NB4 (cell line): Measurements from ENCODE around the gene MRPL14.

ENCODE experiments used
- DNase-seq: peaks from one replicate; pipeline ENCODE4 v3.0.0; 2010; ENCODE audit warnings: low read depth
- H3K4me3 ChIP-seq: one replicate; pipeline ENCODE4 v1.5.1; 2011; ENCODE audit warnings: mild to moderate bottlenecking, low read depth, low read length, moderate library complexity
- CTCF ChIP-seq: IDR thresholded peaks from one replicate; pipeline ENCODE4 v1.5.1; 2012; ENCODE audit warnings: low read depth, low read length
- MAX ChIP-seq: IDR thresholded peaks from 2 replicates; pipeline ENCODE4 v1.6.1; 2011; ENCODE audit warnings: low read depth, low read length
- MYC ChIP-seq: IDR thresholded peaks from 2 replicates; pipeline ENCODE4 v1.6.1; 2011; ENCODE audit warnings: low read depth, low read length
- POLR2A ChIP-seq: IDR thresholded peaks from 2 replicates; pipeline ENCODE4 v1.6.1; 2011; ENCODE audit warnings: mild to moderate bottlenecking; ENCODE audit not compliant: insufficient read length; ENCODE audit errors: extremely low read depth

Gene MRPL14

GRCh38 chr6:44117397-44118128, 9.7 kb downstream of the MRPL14 start:
- DNase-seq = no peak
- TF ChIP-seq POLR2A (no peak), MYC (no peak), MAX (no peak)
- H3K4me3 ChIP-seq = no peak overlapping the region

- H3K4me3 ChIP-seq = no peak overlapping the region
- TF ChIP-seq MAX (no peak), POLR2A (no peak), MYC (no peak), CTCF (no peak)
- no peak for DNase-seq
These were observed 10.4 kb downstream of the MRPL14 start for GRCh38 chr6:44116641-44117382.

GRCh38 chr6:44115866-44116265, 11.4 kb downstream of the MRPL14 start:
- TF ChIP-seq MYC (no peak), MAX (no peak), CTCF (no peak), POLR2A (no peak)
- H3K4me3 ChIP-seq = no peak overlapping the region
- DNase-seq = no peak

DNA sequence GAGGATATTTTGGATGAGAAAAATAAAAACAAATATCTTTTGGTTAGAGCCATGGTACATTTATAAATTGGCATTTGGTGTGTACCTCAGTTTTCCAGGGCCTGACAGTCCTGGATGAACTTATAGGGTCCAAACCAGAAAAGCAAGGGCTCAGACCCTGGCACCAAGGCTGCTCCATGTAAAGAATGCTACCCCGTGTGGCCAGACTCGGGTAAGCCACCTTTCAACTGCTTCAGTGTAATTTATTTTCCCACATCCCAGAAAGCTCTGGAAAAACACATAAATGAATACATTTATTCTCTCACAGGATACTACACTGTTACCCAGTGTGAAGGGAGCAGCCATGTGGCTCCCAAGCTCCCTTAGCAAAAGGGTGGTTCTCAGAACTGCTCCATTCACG, 13.8 kb downstream of the MRPL14 start:
- TF ChIP-seq MYC (no peak), CTCF (peak; percentile 19)
- H3K4me3 ChIP-seq = no peak overlapping the region
- no peak for DNase-seq

DNA sequence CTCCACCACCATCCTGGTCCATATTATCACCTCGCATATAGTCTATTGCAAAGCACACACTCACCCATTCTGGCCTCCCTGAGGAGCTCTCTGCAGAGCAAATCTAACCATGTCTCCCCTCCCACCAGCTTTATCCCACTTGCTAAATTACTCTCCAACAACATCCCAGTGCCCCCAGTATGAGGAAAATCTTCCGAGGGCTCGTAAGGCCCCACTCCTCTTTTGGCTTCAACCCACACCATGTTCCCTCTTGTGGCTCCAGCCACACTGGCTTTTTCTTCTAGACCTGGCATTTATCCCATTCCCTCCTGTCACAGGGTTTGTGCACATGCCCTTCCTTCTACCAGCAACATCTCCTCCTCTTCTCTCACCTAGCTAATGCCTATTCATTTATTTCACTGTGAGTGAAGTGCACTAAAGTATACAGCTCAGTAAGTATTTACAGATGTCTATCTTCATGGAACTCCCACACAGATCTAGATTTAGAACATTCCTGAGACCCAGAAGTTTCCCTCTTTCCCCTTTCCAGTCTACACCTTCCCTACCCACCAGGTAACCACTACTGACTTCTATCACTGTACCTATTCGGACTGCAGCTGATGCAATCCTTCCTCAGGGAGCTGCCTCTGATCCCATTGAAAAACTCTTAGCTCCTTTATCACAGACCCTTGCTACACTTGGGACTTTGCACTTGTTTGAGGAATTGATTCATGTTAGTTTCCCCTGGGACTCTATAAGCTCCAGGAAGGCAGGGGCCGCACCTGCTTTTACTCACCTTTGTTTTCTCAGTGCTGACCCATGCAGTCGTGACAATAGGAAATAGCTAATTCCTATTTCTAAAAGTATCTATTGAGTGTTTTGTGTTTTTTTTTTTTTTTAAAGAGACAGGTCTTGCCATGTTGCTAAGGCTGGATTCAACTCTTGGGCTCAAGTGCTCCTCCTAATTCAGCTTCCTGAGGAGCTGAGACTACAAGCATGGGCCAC, 15.5 kb downstream of the MRPL14 start:
- TF ChIP-seq MYC (no peak), POLR2A (no peak), CTCF (no peak), MAX (no peak)
- no peak overlapping the region for H3K4me3 ChIP-seq
- DNase-seq = no peak

- no peak for TF ChIP-seq MYC
- no peak for DNase-seq
- H3K4me3 ChIP-seq = no peak overlapping the region
These were observed 16.3 kb downstream of the MRPL14 start for GRCh38 chr6:44110966-44111365.
